Measurements from ENCODE around the gene CITED2. TPM values are rescaled to one million over a fixed set of nuclear protein-coding genes. Genes with fewer than 3 reads are reported as not detected.

The CITED2 gene
- total RNA-seq = 100 to 1,000 TPM in 3 of 4 donors, 10 to 100 TPM in 1; 70.8 to 395 (median 345) TPM

DNA sequence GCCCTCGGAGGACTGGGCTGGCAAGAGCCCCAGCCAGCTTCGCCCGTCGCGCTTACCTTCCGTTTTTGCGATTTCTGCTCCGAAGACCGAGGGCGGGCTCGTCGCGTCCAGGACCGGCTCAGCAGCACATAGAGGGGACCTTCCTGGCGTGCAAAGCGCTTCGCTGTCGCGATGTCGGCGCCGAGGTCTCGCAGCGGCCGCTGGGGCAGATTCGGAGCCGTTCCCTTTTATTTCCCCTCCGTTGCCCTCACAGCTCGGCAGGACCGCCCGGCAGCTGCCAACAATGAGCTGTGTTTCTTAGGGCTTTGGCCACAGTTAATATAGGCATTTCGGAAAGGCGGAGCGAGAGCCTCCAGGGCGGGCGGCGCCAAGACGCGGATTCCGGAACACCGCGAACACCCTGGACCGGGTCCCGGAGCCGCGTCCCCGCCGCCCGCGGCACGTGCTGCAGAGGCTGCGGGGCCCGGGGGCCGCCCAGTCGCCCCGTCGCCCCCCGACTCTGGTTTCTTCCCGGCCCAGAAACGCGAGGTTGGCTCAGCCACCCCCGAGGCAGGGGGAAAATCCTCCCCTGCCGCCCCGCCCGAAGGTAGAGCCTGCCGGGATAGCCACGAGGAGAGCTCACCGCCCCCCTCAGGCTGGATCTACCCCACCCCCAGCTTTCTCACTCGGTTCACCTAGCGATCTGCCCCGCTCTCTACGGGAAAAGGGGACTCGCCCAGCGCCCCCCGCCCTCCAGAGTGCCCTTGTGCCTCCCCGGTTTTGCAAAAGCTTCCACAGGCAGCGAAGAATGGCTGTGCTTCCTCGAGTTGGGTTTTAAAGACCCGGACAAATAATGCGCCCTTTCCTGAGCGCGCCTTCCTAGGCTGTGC lies at the start of gene CITED2:
Gene CITED2, minus strand, starts transcription at position 292 of the 869 bp plus-strand sequence. CDS start 704 bp downstream, outside the sequence.
- Histone ChIP-seq H3K9me3 (no peaks in the 10 kb centered on the region), H3K27me3 (no peaks in the 10 kb centered on the region), H3K4me1 (peaks cover 30 to 31% of the 10 kb centered on the region in 2 donors), H3K4me3 (peak within 1 kb of the TSS; percentile 85 to 97 (median 87)), H3K27ac (peak within 1 kb of the TSS; percentile 94 to 97 (median 96)), H3K36me3 (peaks cover 0 to 16% of the 10 kb centered on the region in 2 donors)
- TF ChIP-seq POLR2A (IDR thresholded peaks at IDR 0.05) (peak; percentile 90 to 97), CTCF (IDR thresholded peaks at IDR 0.05 in 4 of 5, conservative IDR thresholded peaks at IDR 0.05 in 1 of 5) (peak in 4 of 5 experiments; percentile 29 to 37 (median 30))
- in situ Hi-C loops (cut with MboI; ENCODE audit: low sequenced_read_pairs in 4 of 4) = loop anchor here (5.0 to 25.0 kb wide), 6 partner anchors 237 to 1063 kb away; partner anchors contain the start of gene HECA (in 1 of the 4)
- DNase-seq (peak; percentile 93 to 94), ATAC-seq (peak; percentile 59 to 65)
- intact Hi-C loops (cut with DNase I; ENCODE audit: low total_unique reads) = loop anchor here (2.0 to 10.0 kb wide), 10 partner anchors 82 to 618 kb away; partner anchors contain the start of genes HECA and TXLNB

DNA sequence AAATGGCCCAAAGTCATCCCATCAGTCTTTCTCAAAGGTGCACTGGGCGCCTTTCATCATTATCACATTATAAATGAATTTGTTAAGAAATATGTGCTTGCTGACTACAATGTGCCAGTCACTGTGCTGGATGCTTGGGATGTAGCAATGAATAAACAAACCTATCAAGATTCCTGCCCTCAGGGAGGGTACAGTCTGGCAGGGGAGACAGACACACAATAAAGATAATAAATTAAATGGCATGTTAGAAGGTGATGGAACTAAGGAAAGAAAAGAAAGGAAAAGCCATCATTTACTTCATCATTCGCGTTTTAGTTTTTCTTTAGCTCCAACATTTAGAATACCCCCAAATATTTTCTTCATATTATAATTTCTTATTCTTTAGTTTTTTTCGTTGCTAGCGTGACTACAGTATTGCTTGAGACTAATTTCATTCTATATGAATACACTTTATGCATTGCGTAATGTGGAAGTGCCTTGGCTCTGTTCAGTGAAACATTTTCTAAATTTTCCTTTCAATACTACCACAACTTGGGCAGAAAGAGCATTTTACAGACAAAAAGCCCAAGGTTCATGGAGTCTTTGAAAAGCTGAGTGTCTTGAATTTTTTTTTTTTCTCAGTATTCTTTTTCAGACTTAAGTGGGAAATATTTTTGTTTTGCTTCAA lies 48.7 kb upstream of the CITED2 start:
- Histone ChIP-seq H3K27me3 (no peaks in the 10 kb centered on the region), H3K4me3 (no peak overlapping the region), H3K4me1 (peaks cover 3 to 18% of the 10 kb centered on the region in 2 donors), H3K9me3 (no peaks in the 10 kb centered on the region), H3K36me3 (no peaks in the 10 kb centered on the region), H3K27ac (no peak overlapping the region)
- in situ Hi-C loops (cut with MboI; ENCODE audit: low sequenced_read_pairs in 4 of 4) = no loop called here
- ATAC-seq (no peak), DNase-seq (no peak)
- intact Hi-C loops (cut with DNase I; ENCODE audit: low total_unique reads) = no loop called here
- TF ChIP-seq POLR2A (IDR thresholded peaks at IDR 0.05) = no peak
- TF ChIP-seq CTCF (IDR thresholded peaks at IDR 0.05 in 4 of 5, conservative IDR thresholded peaks at IDR 0.05 in 1 of 5) = no peak

DNA sequence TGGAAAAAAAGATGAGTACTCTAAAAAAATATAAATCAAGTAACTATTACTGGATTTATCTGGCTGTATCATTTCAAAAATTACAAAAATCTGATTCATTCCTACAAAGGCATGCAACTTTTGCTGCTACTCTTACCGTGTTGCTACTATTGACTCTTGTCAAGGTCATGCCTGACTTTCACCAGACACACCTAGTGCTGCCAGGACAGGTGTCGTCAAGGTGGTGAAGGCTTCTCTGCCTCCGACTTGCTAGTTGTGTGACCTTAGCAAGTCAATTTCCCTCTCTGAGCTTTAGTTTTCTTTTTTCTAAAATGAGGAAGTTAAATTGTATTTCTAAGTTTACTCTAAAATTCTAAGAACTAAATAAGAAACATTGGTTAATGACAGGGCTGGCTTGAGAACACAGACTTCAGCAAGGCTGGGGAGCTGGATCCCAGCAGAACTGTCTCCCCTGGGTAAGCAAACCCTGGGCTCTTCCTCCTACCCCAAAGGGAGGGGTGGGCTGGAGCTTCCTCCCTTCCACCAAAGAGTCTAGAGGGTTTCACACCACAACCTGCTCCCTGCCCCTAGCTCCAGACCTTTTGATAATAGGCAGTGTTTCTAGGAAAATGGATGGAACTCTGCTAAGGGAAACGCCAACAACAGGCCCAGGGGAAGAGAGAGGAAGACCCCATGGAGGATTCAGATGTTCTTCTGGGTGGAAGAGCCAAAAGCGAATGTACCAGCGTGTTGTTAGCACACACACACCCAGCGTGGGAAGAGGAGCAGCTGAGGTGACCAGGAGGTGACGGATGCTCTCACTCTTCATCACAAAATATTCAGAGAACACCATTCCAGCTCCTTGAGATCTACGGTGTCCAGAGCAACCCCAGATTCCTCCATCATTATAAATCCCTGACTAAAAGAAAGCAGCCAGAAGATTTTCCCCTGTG lies 47.9 kb upstream of the CITED2 start:
- in situ Hi-C loops (cut with MboI; ENCODE audit: low sequenced_read_pairs in 4 of 4) = no loop called here
- no peak for ATAC-seq
- Histone ChIP-seq H3K4me3 (no peak overlapping the region), H3K9me3 (no peaks in the 10 kb centered on the region), H3K27me3 (no peaks in the 10 kb centered on the region), H3K4me1 (peaks cover 3 to 14% of the 10 kb centered on the region in 2 donors), H3K36me3 (no peaks in the 10 kb centered on the region), H3K27ac (no peak overlapping the region)
- TF ChIP-seq CTCF (IDR thresholded peaks at IDR 0.05 in 4 of 5, conservative IDR thresholded peaks at IDR 0.05 in 1 of 5) (no peak), POLR2A (IDR thresholded peaks at IDR 0.05) (no peak)
- DNase-seq = no peak
- intact Hi-C loops (cut with DNase I; ENCODE audit: low total_unique reads) = no loop called here

DNA sequence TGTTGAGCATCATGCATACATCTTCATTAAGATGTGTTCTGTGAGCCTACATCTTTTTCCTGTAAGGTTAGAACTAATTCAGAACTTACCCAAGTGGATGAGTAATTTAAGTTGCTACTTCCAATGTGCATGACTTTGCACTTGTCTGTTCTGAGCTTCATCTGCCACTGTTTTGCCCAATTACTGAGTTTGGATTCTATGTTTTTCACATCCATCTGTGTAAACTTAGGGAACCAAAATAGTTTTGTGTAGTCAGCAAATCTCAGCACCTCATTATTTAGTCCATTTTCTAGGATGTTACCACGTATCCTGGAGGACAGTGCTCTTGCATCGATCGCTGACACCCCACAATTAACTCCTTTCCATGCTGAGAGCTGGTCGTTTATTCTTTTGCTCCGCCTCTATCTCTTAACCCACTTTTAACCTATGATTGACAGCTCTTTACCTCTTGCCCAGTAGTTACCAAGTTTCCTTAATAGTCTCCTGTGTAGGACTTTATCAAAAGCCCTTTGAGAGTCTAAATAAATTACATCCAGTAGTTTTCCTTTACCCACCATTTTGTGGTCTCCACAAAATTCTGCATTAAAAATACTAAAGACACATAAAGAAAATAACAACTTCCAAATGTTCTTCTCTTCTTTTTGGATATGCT lies 44.2 kb upstream of the CITED2 start:
- in situ Hi-C loops (cut with MboI; ENCODE audit: low sequenced_read_pairs in 4 of 4) (no loop called here), intact Hi-C loops (cut with DNase I; ENCODE audit: low total_unique reads) (no loop called here)
- Histone ChIP-seq H3K9me3 (no peaks in the 10 kb centered on the region), H3K4me1 (no peaks in the 10 kb centered on the region), H3K27ac (no peak overlapping the region), H3K4me3 (no peak overlapping the region), H3K36me3 (no peaks in the 10 kb centered on the region), H3K27me3 (no peaks in the 10 kb centered on the region)
- TF ChIP-seq POLR2A (IDR thresholded peaks at IDR 0.05) (no peak), CTCF (IDR thresholded peaks at IDR 0.05 in 4 of 5, conservative IDR thresholded peaks at IDR 0.05 in 1 of 5) (no peak)
- no peak for ATAC-seq
- no peak for DNase-seq
